ENCODE data around the gene FIG4. TPM values are rescaled to one million over a fixed set of nuclear protein-coding genes. Genes with fewer than 3 reads are reported as not detected.
"Not testable (repeated sequence)": the region's sequence is repeated elsewhere in the genome, so short reads cannot be mapped to it uniquely, and the experiment has no call there.

FIG4 gene
- total RNA-seq, 1 donor from 2014 or later: 13.5 TPM

GRCh38 chr6:109718991-109719390 is 27.9 kb downstream of the FIG4 start:
- H3K9me3 Mint-ChIP-seq (ENCODE audit: unreplicated experiment): no peaks in the 10 kb centered on the region
- no peak overlapping the region for H3K4me3 Mint-ChIP-seq (ENCODE audit: unreplicated experiment)
- H3K4me1 Mint-ChIP-seq (ENCODE audit: unreplicated experiment): peaks cover 32% of the 10 kb centered on the region
- TF ChIP-seq CTCF (IDR thresholded peaks at IDR 0.05): no peak
- H3K36me3 Mint-ChIP-seq (ENCODE audit: unreplicated experiment): peaks cover 14% of the 10 kb centered on the region
- no peak for DNase-seq (ENCODE audit: extremely low spot score, unreplicated experiment)
- H3K27me3 Mint-ChIP-seq (ENCODE audit: unreplicated experiment): no peaks in the 10 kb centered on the region
- H3K27ac Mint-ChIP-seq (ENCODE audit: unreplicated experiment): no peak overlapping the region

- no peak for TF ChIP-seq CTCF (IDR thresholded peaks at IDR 0.05)
- Mint-ChIP-seq H3K27ac (ENCODE audit: unreplicated experiment) (peak overlapping the region; percentile 23), H3K4me3 (ENCODE audit: unreplicated experiment) (no peak overlapping the region), H3K27me3 (ENCODE audit: unreplicated experiment) (no peaks in the 10 kb centered on the region), H3K9me3 (ENCODE audit: unreplicated experiment) (no peaks in the 10 kb centered on the region), H3K36me3 (ENCODE audit: unreplicated experiment) (peaks cover 16% of the 10 kb centered on the region), H3K4me1 (ENCODE audit: unreplicated experiment) (peaks cover 36% of the 10 kb centered on the region)
- no peak for DNase-seq (ENCODE audit: extremely low spot score, unreplicated experiment)
These were observed 29.2 kb downstream of the FIG4 start for GRCh38 chr6:109720311-109720710.

GRCh38 chr6:109722011-109722410 is 30.9 kb downstream of the FIG4 start:
- peaks cover 23% of the 10 kb centered on the region for H3K36me3 Mint-ChIP-seq (ENCODE audit: unreplicated experiment)
- TF ChIP-seq CTCF (IDR thresholded peaks at IDR 0.05): no peak
- DNase-seq (ENCODE audit: extremely low spot score, unreplicated experiment): no peak
- H3K4me3 Mint-ChIP-seq (ENCODE audit: unreplicated experiment): no peak overlapping the region
- no peaks in the 10 kb centered on the region for H3K27me3 Mint-ChIP-seq (ENCODE audit: unreplicated experiment)
- peaks cover 36% of the 10 kb centered on the region for H3K4me1 Mint-ChIP-seq (ENCODE audit: unreplicated experiment)
- H3K27ac Mint-ChIP-seq (ENCODE audit: unreplicated experiment): no peak overlapping the region
- no peaks in the 10 kb centered on the region for H3K9me3 Mint-ChIP-seq (ENCODE audit: unreplicated experiment)

- no peaks in the 10 kb centered on the region for H3K9me3 Mint-ChIP-seq (ENCODE audit: unreplicated experiment)
- peak overlapping the region; percentile 67 for H3K27ac Mint-ChIP-seq (ENCODE audit: unreplicated experiment)
- no peak for TF ChIP-seq CTCF (IDR thresholded peaks at IDR 0.05)
- peaks cover 23% of the 10 kb centered on the region for H3K36me3 Mint-ChIP-seq (ENCODE audit: unreplicated experiment)
- peaks cover 36% of the 10 kb centered on the region for H3K4me1 Mint-ChIP-seq (ENCODE audit: unreplicated experiment)
- H3K4me3 Mint-ChIP-seq (ENCODE audit: unreplicated experiment): no peak overlapping the region
- DNase-seq (ENCODE audit: extremely low spot score, unreplicated experiment): no peak
- H3K27me3 Mint-ChIP-seq (ENCODE audit: unreplicated experiment): no peaks in the 10 kb centered on the region
These were observed 31.6 kb downstream of the FIG4 start for GRCh38 chr6:109722564-109723254.

- not testable (repeated sequence) for H3K9me3 Mint-ChIP-seq (ENCODE audit: unreplicated experiment); H3K27ac Mint-ChIP-seq (ENCODE audit: unreplicated experiment); H3K27me3 Mint-ChIP-seq (ENCODE audit: unreplicated experiment); H3K4me3 Mint-ChIP-seq (ENCODE audit: unreplicated experiment); DNase-seq (ENCODE audit: extremely low spot score, unreplicated experiment)
- Mint-ChIP-seq H3K36me3 (ENCODE audit: unreplicated experiment) (peaks cover 20% of the 10 kb centered on the region), H3K4me1 (ENCODE audit: unreplicated experiment) (peaks cover 30% of the 10 kb centered on the region)
These were observed 34.2 kb downstream of the FIG4 start for GRCh38 chr6:109725250-109725649.
